K562 (cell line): ENCODE measurements around the gene ZDHHC18. TPM values are rescaled to one million over a fixed set of nuclear protein-coding genes. Genes with fewer than 3 reads are reported as not detected.

Experiments used
- ATF1 ChIP-seq, 2 experiments: fragments of 450-650 bp in 1 of 2; IDR thresholded peaks; 2 replicates each; pipeline ENCODE4 v1.6.1; 2016; ENCODE audit warnings: missing compliant biosample characterization in 1 of 2, missing genetic modification characterization in 1 of 2
- CBX3 ChIP-seq, 2 experiments: IDR thresholded peaks; 1 replicate in 1 of 2; 2 replicates in 1 of 2; pipeline ENCODE4 v1.6.1; 2012; ENCODE audit warnings: inconsistent platforms in 2 of 2, low read length in 2 of 2, borderline replicate concordance in 1 of 2, control low read depth in 1 of 2
- CHD2 ChIP-seq: IDR thresholded peaks from 2 replicates; pipeline ENCODE4 v1.6.1; 2011; ENCODE audit warnings: low read depth, low read length
- ETV6 ChIP-seq, 3 experiments: fragments of 150-350 bp in 1 of 3; sonication (generic) in 1 of 3; formaldehyde crosslinking in 1 of 3; IDR thresholded peaks; 2 replicates each; pipeline versions ENCODE4 v1.6.1 to v1.8.0; 2014 to 2022; ENCODE audit warnings: borderline replicate concordance in 2 of 3, low read depth in 2 of 3, antibody characterized with exemption in 1 of 3, low read length in 1 of 3, mild to moderate bottlenecking in 1 of 3, missing genetic modification reagents in 1 of 3
- FOSL1 ChIP-seq: fragments of 200-800 bp; sonication (Bioruptor generic); conservative IDR thresholded peaks from 2 replicates; pipeline ENCODE4 v1.6.1; 2016; ENCODE audit warnings: missing genetic modification characterization, missing compliant biosample characterization
- HOMEZ ChIP-seq: fragments of 250-450 bp; sonication (Bioruptor Pico); IDR thresholded peaks from 2 replicates; pipeline ENCODE4 v1.4.0; 2020; ENCODE audit warnings: mild to moderate bottlenecking, moderate library complexity
- ILK ChIP-seq: fragments of 450-650 bp; IDR thresholded peaks from 2 replicates; pipeline ENCODE4 v1.6.1; 2016; ENCODE audit warnings: missing genetic modification characterization, low read depth, mild to moderate bottlenecking, missing compliant biosample characterization, moderate library complexity, borderline replicate concordance
- MAFG ChIP-seq: fragments of 450-650 bp; conservative IDR thresholded peaks from 2 replicates; pipeline ENCODE4 v1.6.1; 2016; ENCODE audit warnings: missing genetic modification characterization, missing compliant biosample characterization
- MYNN ChIP-seq, 2 experiments: sonication (generic); formaldehyde crosslinking in 1 of 2; IDR thresholded peaks; 2 replicates each; pipeline versions ENCODE4 v1.5.0 to v1.6.1; 2016 to 2020; ENCODE audit warnings: antibody characterized with exemption in 1 of 2, missing genetic modification reagents in 1 of 2
- PHF20 ChIP-seq: fragments of 450-650 bp; IDR thresholded peaks from 2 replicates; pipeline ENCODE4 v1.6.1; 2018; ENCODE audit not compliant: partially characterized antibody
- RBFOX2 ChIP-seq: fragments of 200-400 bp; formaldehyde crosslinking; IDR thresholded peaks from 2 replicates; pipeline ENCODE4 v1.6.1; 2017; ENCODE audit warnings: low read depth, mild to moderate bottlenecking, low read length, moderate library complexity
- RNF2 ChIP-seq: sonication (generic); IDR thresholded peaks from 2 replicates; pipeline ENCODE4 v1.6.1; 2016
- SMAD2 ChIP-seq: fragments of 150-350 bp; IDR thresholded peaks from 2 replicates; pipeline ENCODE4 v1.6.1; 2014; ENCODE audit warnings: low read depth, mild to moderate bottlenecking, low read length
- SRF ChIP-seq, 2 experiments: fragments of 250-450, 450-650 bp in 1 of 2; sonication (Bioruptor Pico) in 1 of 2; sonication (generic) in 1 of 2; formaldehyde crosslinking; IDR thresholded peaks; 2 replicates each; pipeline versions ENCODE4 v1.5.0 to v1.5.1; 2020 to 2022; ENCODE audit warnings: mild to moderate bottlenecking in 1 of 2, missing genetic modification reagents in 1 of 2
- SRSF3 ChIP-seq: fragments of 200-400 bp; formaldehyde crosslinking; IDR thresholded peaks from 2 replicates; pipeline ENCODE4 v1.6.1; 2016; ENCODE audit warnings: mild to moderate bottlenecking, low read length, moderate library complexity; ENCODE audit not compliant: insufficient read depth
- SRSF9 ChIP-seq: fragments of 200-400 bp; formaldehyde crosslinking; IDR thresholded peaks from 2 replicates; pipeline ENCODE4 v1.6.1; 2017; ENCODE audit warnings: low read depth, low read length, borderline replicate concordance
- ZNF197 ChIP-seq: fragments of 200-800 bp; sonication (Bioruptor generic); IDR thresholded peaks from 2 replicates; pipeline ENCODE4 v1.6.1; 2016; ENCODE audit warnings: low read depth, missing genetic modification characterization, missing compliant biosample characterization
- ZNF77 ChIP-seq: fragments of 250-450 bp; sonication (Bioruptor Pico); IDR thresholded peaks from 2 replicates; pipeline ENCODE4 v1.5.0; 2020
- ZNF780A ChIP-seq: fragments of 250-450 bp; sonication (Bioruptor Pico); IDR thresholded peaks from 2 replicates; pipeline ENCODE4 v1.5.0; 2021; ENCODE audit warnings: mild to moderate bottlenecking
- polyA plus RNA-seq, 8 experiments: library from polyadenylated mRNA; depleted of rRNA in 4 of 8; stranded (reverse) in 5 of 8; unstranded in 3 of 8; fragments of >200 nt; fragmentation: Nextera tagmentation in 2 of 8; fragmentation: Illumina TruSeq in 1 of 8; extraction: Ambion mirVana in 2 of 8; extraction: Trizol in 1 of 8; gene quantifications; 2 replicates each; pipeline versions ENCODE4 v1.2.1 to v1.2.3, GENCODE V29; 2011 to 2014; ENCODE audit warnings: inconsistent platforms in 1 of 8, missing spikeins in 1 of 8
- total RNA-seq, 7 experiments: library from RNA; depleted of rRNA in 6 of 7; stranded (reverse); fragments of >200 nt in 6 of 7; fragmentation: Illumina TruSeq in 2 of 7; extraction: Trizol in 2 of 7; gene quantifications; 2 replicates each; pipeline versions ENCODE4 v1.2.1 to v1.2.3, GENCODE V29; 2011 to 2021; ENCODE audit warnings: low replicate concordance in 1 of 7
- TF ChIP-seq, protein P1 (sequence below): fragments of 450-650 bp; IDR thresholded peaks from 2 replicates; pipeline ENCODE4 v1.6.1; 2016; ENCODE audit warnings: borderline replicate concordance
- TF ChIP-seq, protein P2 (sequence below): fragments of 450-650 bp; conservative IDR thresholded peaks from 2 replicates; pipeline ENCODE4 v1.6.1; 2016; ENCODE audit warnings: missing genetic modification characterization, low read depth, mild to moderate bottlenecking, control low read depth, missing compliant biosample characterization

ZDHHC18 gene
- total and polyA plus RNA-seq, 9 of the 15 experiments (the other 6 are each of a cell fraction or from before 2014, with no cell fraction given), result 0.42 to 35.6 (median 15.8) TPM

- TF ChIP-seq, protein P1, sequence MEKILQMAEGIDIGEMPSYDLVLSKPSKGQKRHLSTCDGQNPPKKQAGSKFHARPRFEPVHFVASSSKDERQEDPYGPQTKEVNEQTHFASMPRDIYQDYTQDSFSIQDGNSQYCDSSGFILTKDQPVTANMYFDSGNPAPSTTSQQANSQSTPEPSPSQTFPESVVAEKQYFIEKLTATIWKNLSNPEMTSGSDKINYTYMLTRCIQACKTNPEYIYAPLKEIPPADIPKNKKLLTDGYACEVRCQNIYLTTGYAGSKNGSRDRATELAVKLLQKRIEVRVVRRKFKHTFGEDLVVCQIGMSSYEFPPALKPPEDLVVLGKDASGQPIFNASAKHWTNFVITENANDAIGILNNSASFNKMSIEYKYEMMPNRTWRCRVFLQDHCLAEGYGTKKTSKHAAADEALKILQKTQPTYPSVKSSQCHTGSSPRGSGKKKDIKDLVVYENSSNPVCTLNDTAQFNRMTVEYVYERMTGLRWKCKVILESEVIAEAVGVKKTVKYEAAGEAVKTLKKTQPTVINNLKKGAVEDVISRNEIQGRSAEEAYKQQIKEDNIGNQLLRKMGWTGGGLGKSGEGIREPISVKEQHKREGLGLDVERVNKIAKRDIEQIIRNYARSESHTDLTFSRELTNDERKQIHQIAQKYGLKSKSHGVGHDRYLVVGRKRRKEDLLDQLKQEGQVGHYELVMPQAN, result peak; percentile 65; the same call in 1 of the 2 replicates
- no peak for TF ChIP-seq ETV6 (IDR thresholded peaks at IDR 0.05; ENCODE audit: borderline replicate concordance in 1 of 2, low read depth in 2 of 2, low read length in 1 of 2)
- TF ChIP-seq ETV6 (CRISPR knock-in tag; IDR thresholded peaks at IDR 0.05; ENCODE audit: borderline replicate concordance), result 0 out of 2 replicates have a peak, but pooled peaks have one; percentile 63
- no peak for TF ChIP-seq MAFG (tag)
- no peak for TF ChIP-seq ZNF780A (CRISPR knock-in tag)
- TF ChIP-seq FOSL1 (tag), result no peak
- TF ChIP-seq ILK (tag), result no peak
- TF ChIP-seq RNF2, result no peak
- peak; percentile 30; the same call in 1 of the 2 replicates for TF ChIP-seq ZNF197
- TF ChIP-seq, protein P2, sequence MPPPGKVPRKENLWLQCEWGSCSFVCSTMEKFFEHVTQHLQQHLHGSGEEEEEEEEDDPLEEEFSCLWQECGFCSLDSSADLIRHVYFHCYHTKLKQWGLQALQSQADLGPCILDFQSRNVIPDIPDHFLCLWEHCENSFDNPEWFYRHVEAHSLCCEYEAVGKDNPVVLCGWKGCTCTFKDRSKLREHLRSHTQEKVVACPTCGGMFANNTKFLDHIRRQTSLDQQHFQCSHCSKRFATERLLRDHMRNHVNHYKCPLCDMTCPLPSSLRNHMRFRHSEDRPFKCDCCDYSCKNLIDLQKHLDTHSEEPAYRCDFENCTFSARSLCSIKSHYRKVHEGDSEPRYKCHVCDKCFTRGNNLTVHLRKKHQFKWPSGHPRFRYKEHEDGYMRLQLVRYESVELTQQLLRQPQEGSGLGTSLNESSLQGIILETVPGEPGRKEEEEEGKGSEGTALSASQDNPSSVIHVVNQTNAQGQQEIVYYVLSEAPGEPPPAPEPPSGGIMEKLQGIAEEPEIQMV (tag), result no peak
- TF ChIP-seq CBX3 (IDR thresholded peaks at IDR 0.05; ENCODE audit: borderline replicate concordance in 1 of 2, low read length in 2 of 2), result peak in 1 of 2 experiments; percentile 75; a peak in 1 of 3 replicates
- TF ChIP-seq ATF1 (CRISPR knock-in tag; IDR thresholded peaks at IDR 0.05), result no peak
- peak; percentile 24; the same call in 1 of the 2 replicates for TF ChIP-seq ATF1 (tag; IDR thresholded peaks at IDR 0.05)
- no peak for TF ChIP-seq SRSF3
- no peak for TF ChIP-seq HOMEZ (CRISPR knock-in tag)
- TF ChIP-seq CHD2, result 0 out of 2 replicates have a peak, but pooled peaks have one; percentile 5
- no peak for TF ChIP-seq RBFOX2
- TF ChIP-seq SMAD2, result no peak
- 0 out of 4 replicates have a peak, but pooled peaks of 1 of the 2 experiments have one; percentile 35 for TF ChIP-seq SRF (CRISPR knock-in tag; IDR thresholded peaks at IDR 0.05)
- no peak for TF ChIP-seq SRSF9
- TF ChIP-seq PHF20, result no peak
- TF ChIP-seq ZNF77 (CRISPR knock-in tag), result no peak
- no peak for TF ChIP-seq MYNN (IDR thresholded peaks at IDR 0.05)
- no peak for TF ChIP-seq MYNN (CRISPR knock-in tag; IDR thresholded peaks at IDR 0.05)
These were observed 37.5 kb upstream of the ZDHHC18 start (continued) for GRCh38 chr1:26788836-26789611.
